SH-SY5Y (cell line): ENCODE data around the gene HOXB6.

Experiments used
- GATA2 ChIP-seq: IDR thresholded peaks from 2 replicates; pipeline ENCODE4 v1.6.1; 2011; ENCODE audit warnings: mild to moderate bottlenecking, low read depth, low read length
- GATA3 ChIP-seq: IDR thresholded peaks from 2 replicates; pipeline ENCODE4 v1.6.1; 2011; ENCODE audit warnings: low read depth, mild to moderate bottlenecking, low read length, moderate library complexity

DNA sequence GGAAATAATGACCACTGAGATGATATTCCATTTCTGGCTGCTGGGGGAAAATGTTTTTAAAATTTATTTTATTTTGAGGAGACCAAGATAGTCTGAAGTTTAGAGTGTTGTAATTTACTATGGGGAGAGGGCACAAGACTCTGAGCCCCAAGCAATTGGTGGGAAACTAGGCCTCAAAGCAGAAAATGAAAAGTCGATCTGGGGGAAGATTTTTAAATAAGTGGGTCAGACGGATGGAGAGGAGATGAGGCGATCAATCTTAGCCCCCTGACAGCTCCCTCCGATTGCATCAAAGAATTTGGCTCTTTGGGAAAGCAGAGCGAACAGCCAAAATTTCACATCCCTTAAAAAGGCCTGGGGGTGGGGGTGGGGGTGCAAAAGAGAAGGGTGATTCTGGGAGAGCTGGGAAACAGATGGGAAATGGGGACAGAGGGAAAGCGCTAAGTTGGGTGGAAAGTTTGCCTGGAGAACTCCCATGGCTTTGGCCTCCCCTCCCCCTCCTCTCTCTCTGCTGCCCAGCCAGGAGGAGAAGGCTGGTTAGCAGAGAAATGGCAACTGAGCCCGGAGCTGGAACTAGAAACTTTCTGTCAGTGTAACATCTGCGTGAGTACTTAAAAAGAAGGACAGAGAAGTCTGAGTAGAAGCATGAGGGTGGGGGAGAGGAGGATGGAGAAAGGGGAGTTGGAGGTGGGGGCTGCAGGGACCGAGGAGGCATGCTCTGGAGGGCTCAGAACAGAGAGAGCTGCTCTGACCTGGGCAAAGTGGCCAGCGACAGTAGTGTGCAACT, 58.5 kb downstream of the HOXB6 start:
- TF ChIP-seq GATA2, result no peak
- no peak for TF ChIP-seq GATA3
